Measurements from ENCODE around the gene KRT33A.

The KRT33A gene

GRCh38 chr17:41394254-41394996 is 43.8 kb upstream of the KRT33A start:
- Histone ChIP-seq H2AFZ (ENCODE audit: low read length) (no peak overlapping the region), H3K27me3 (ENCODE audit: insufficient read depth, low read length) (no peaks in the 10 kb centered on the region), H3K36me3 (ENCODE audit: insufficient read depth, low read length) (no peaks in the 10 kb centered on the region), H3K4me2 (ENCODE audit: low read length) (no peak overlapping the region), H3K4me3 (ENCODE audit: low read depth, low read length, poor library complexity, severe bottlenecking) (no peak overlapping the region), H3K9ac (ENCODE audit: low read length) (no peak overlapping the region), H3K9me2 (ENCODE audit: low read depth, low read length) (no peaks in the 10 kb centered on the region), H3K79me2 (ENCODE audit: insufficient read depth, low read length) (no peaks in the 10 kb centered on the region), H4K20me1 (ENCODE audit: insufficient read depth, low read length) (no peaks in the 10 kb centered on the region), H3K4me1 (ENCODE audit: insufficient read depth, low read length, severe bottlenecking) (no peaks in the 10 kb centered on the region), H3K27ac (ENCODE audit: low read depth, low read length, poor library complexity, severe bottlenecking) (no peak overlapping the region), H3F3A (ENCODE audit: insufficient read depth, low read length) (no peaks in the 10 kb centered on the region), H3K9me3 (ENCODE audit: low read length) (no peaks in the 10 kb centered on the region)
- TF ChIP-seq EZH2 (IDR thresholded peaks at IDR 0.05; ENCODE audit: borderline replicate concordance, low read length): no peak
- TF ChIP-seq CTCF (IDR thresholded peaks at IDR 0.05; ENCODE audit: low read length): no peak

GRCh38 chr17:41393826-41394225 is 43.2 kb upstream of the KRT33A start:
- Histone ChIP-seq H3K36me3 (ENCODE audit: insufficient read depth, low read length) (no peaks in the 10 kb centered on the region), H3K9ac (ENCODE audit: low read length) (no peak overlapping the region), H3F3A (ENCODE audit: insufficient read depth, low read length) (no peaks in the 10 kb centered on the region), H3K9me2 (ENCODE audit: low read depth, low read length) (no peaks in the 10 kb centered on the region), H4K20me1 (ENCODE audit: insufficient read depth, low read length) (no peaks in the 10 kb centered on the region), H3K4me2 (ENCODE audit: low read length) (no peak overlapping the region), H3K9me3 (ENCODE audit: low read length) (no peaks in the 10 kb centered on the region), H3K4me3 (ENCODE audit: low read depth, low read length, poor library complexity, severe bottlenecking) (no peak overlapping the region), H3K27me3 (ENCODE audit: insufficient read depth, low read length) (no peaks in the 10 kb centered on the region), H2AFZ (ENCODE audit: low read length) (no peak overlapping the region), H3K4me1 (ENCODE audit: insufficient read depth, low read length, severe bottlenecking) (no peaks in the 10 kb centered on the region), H3K27ac (ENCODE audit: low read depth, low read length, poor library complexity, severe bottlenecking) (no peak overlapping the region), H3K79me2 (ENCODE audit: insufficient read depth, low read length) (no peaks in the 10 kb centered on the region)
- TF ChIP-seq EZH2 (IDR thresholded peaks at IDR 0.05; ENCODE audit: borderline replicate concordance, low read length) (no peak), CTCF (IDR thresholded peaks at IDR 0.05; ENCODE audit: low read length) (no peak)

GRCh38 chr17:41393294-41393693 is 42.7 kb upstream of the KRT33A start:
- H3K27ac ChIP-seq (ENCODE audit: low read depth, low read length, poor library complexity, severe bottlenecking): no peak overlapping the region
- no peak overlapping the region for H3K9ac ChIP-seq (ENCODE audit: low read length)

More at GRCh38 chr17:41393294-41393693, 42.7 kb upstream of the KRT33A start:
- no peaks in the 10 kb centered on the region for H3K4me1 ChIP-seq (ENCODE audit: insufficient read depth, low read length, severe bottlenecking)
- H3K9me3 ChIP-seq (ENCODE audit: low read length): no peaks in the 10 kb centered on the region
- no peak overlapping the region for H3K4me3 ChIP-seq (ENCODE audit: low read depth, low read length, poor library complexity, severe bottlenecking)
- H3F3A ChIP-seq (ENCODE audit: insufficient read depth, low read length): no peaks in the 10 kb centered on the region
- no peaks in the 10 kb centered on the region for H3K36me3 ChIP-seq (ENCODE audit: insufficient read depth, low read length)
- no peak for TF ChIP-seq CTCF (IDR thresholded peaks at IDR 0.05; ENCODE audit: low read length)
- no peak for TF ChIP-seq EZH2 (IDR thresholded peaks at IDR 0.05; ENCODE audit: borderline replicate concordance, low read length)
- no peaks in the 10 kb centered on the region for H3K79me2 ChIP-seq (ENCODE audit: insufficient read depth, low read length)
- no peak overlapping the region for H3K4me2 ChIP-seq (ENCODE audit: low read length)
- H3K27me3 ChIP-seq (ENCODE audit: insufficient read depth, low read length): no peaks in the 10 kb centered on the region
- H3K9me2 ChIP-seq (ENCODE audit: low read depth, low read length): no peaks in the 10 kb centered on the region
- no peak overlapping the region for H2AFZ ChIP-seq (ENCODE audit: low read length)
- no peaks in the 10 kb centered on the region for H4K20me1 ChIP-seq (ENCODE audit: insufficient read depth, low read length)

Data from OCI-LY1 (cell line).